Dermis blood vessel endothelial cell (primary cell): ENCODE measurements around the gene USB1. TPM values are rescaled to one million over a fixed set of nuclear protein-coding genes. Genes with fewer than 3 reads are reported as not detected.

ENCODE experiments used
- DNase-seq: peaks from one replicate; pipeline ENCODE4 v3.0.0; 2010
- total RNA-seq: library from RNA; depleted of rRNA; stranded (reverse); fragments of >200 nt; gene quantifications from 2 replicates; pipeline ENCODE4 v1.2.3, GENCODE V29; 2014

Gene USB1
- total RNA-seq, 1 donor from 2014 or later = 57.3 TPM

- no peak for DNase-seq
These were observed 5.3 kb upstream of the USB1 start for GRCh38 chr16:57995721-57996405.

GRCh38 chr16:57996406-57997175 is 4.6 kb upstream of the USB1 start:
- no peak for DNase-seq

GRCh38 chr16:57997176-57997527 is 4.1 kb upstream of the USB1 start:
- DNase-seq = no peak

- no peak for DNase-seq
These were observed 3.5 kb upstream of the USB1 start for GRCh38 chr16:57997528-57998265.

- no peak for DNase-seq
These were observed 2.7 kb upstream of the USB1 start for GRCh38 chr16:57998486-57998885.

GRCh38 chr16:57998992-57999365 is 2.2 kb upstream of the USB1 start:
- no peak for DNase-seq

- peak; percentile 49 for DNase-seq
These were observed 1.7 kb upstream of the USB1 start for GRCh38 chr16:57999366-57999970.

- DNase-seq = no peak
These were observed 1.1 kb upstream of the USB1 start, which contains the start of gene ZNF319 for GRCh38 chr16:57999971-58000705. Gene ZNF319 (minus strand): TSS chr16:58000672. CDS start chr16:57998265, 2,407 bp downstream.

- no peak for DNase-seq
These were observed 691 bp downstream of the USB1 start for GRCh38 chr16:58001781-58002415.

GRCh38 chr16:58002416-58002800 is 1.2 kb downstream of the USB1 start:
- no peak for DNase-seq

GRCh38 chr16:58002936-58003335 is 1.7 kb downstream of the USB1 start:
- DNase-seq = no peak

- DNase-seq = peak; percentile 68
These were observed 3.5 kb downstream of the USB1 start for GRCh38 chr16:58004736-58005135.

- no peak for DNase-seq
These were observed 8.7 kb downstream of the USB1 start for GRCh38 chr16:58009856-58010416.

- no peak for DNase-seq
These were observed 9.7 kb downstream of the USB1 start for GRCh38 chr16:58010886-58011285.

- DNase-seq = no peak
These were observed 10.4 kb downstream of the USB1 start for GRCh38 chr16:58011652-58012051.

GRCh38 chr16:58012481-58012880 is 11.3 kb downstream of the USB1 start:
- DNase-seq = peak; percentile 23

GRCh38 chr16:58013201-58013956 is 12.2 kb downstream of the USB1 start:
- no peak for DNase-seq

- no peak for DNase-seq
These were observed 15.7 kb downstream of the USB1 start for GRCh38 chr16:58016840-58017446.

- no peak for DNase-seq
These were observed 17.6 kb downstream of the USB1 start for GRCh38 chr16:58018803-58019202.

GRCh38 chr16:58019866-58020538 is 18.8 kb downstream of the USB1 start:
- no peak for DNase-seq
